22Rv1 (cell line): ENCODE results near the gene ATAD5.

Experiments used
- CTCF ChIP-seq: fragments of 450-650 bp; IDR thresholded peaks from 2 replicates; pipeline ENCODE4 v1.5.1; 2017; ENCODE audit warnings: mild to moderate bottlenecking
- ZFX ChIP-seq: fragments of 450-650 bp; IDR thresholded peaks from 2 replicates; pipeline ENCODE4 v1.6.1; 2017; ENCODE audit warnings: antibody characterized with exemption, borderline replicate concordance

DNA sequence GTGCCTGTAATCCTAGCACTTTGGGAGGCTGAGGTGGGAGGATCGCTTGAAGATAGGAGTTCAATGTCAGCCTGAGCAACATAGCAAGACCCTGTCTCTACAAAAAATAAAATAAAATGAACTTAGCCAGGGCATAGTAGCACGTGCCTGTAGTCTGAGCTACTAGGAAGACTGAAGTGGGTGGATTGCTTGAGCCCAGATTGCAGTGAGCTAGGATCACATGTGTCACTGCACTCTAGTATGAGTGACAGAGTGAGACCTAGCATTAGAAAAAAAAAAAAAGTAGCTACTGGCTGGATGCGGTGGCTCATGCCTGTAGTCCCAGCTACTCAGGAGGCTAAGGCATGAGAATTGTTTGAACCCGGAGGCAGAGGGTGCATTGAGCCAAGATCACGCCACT is 96.0 kb downstream of the ATAD5 start:
- TF ChIP-seq CTCF (no peak), ZFX (no peak)
